ENCODE data around the gene OCSTAMP. TPM values are rescaled to one million over a fixed set of nuclear protein-coding genes. Genes with fewer than 3 reads are reported as not detected.

Gene OCSTAMP
- total and polyA plus RNA-seq, 7 experiments from 2014 or later = not detected

DNA sequence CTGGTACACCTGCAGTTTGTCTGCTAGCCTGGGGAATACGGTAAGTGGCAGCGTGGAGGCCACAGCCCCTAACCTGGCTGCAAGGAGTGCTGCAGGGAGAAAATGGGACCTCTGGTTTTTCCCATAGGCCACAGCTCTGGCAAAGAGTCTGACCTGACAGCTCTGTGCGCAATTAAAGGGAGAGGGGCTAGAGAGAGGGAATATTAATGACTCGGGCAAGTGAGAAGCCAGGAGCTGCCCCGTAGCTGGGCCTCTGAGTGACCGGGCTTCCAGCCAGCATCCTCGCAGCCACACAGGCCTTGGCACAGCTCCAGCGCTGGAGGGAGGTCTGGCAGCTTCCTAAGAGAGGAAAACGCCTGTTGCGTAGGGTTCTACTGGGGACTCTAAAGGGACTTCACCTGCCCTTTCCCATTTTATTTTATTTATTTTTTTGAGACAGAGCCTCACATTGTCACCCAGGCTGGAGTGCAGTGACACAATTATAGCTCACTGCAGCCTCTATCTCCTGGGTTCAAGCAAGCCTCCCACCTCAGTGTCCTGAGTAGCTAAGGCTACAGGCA is 18.2 kb upstream of the OCSTAMP start:
- no peaks in the 10 kb centered on the region for H3K9me3 ChIP-seq (ENCODE audit: control insufficient read depth in 2 of 3, low read length in 3 of 3)
- ATAC-seq (no peak), DNase-seq (no peak)
- H3K27me3 ChIP-seq (ENCODE audit: control insufficient read depth in 2 of 2, insufficient read depth in 2 of 2, low read length in 2 of 2) = no peaks in the 10 kb centered on the region
- ChIA-PET CTCF (no interaction called here), POLR2A (no interaction called here)
- Mint-ChIP-seq H3K27ac (no peak overlapping the region), H3K36me3 (no peaks in the 10 kb centered on the region), H3K27me3 (peaks cover 6 to 33% (median 16%) of the 10 kb centered on the region in 5 donors), H3K4me3 (no peak overlapping the region), H3K4me1 (no peaks in the 10 kb centered on the region), H3K9me3 (peaks cover 0 to 3% (median 0%) of the 10 kb centered on the region in 11 donors)
- no peak overlapping the region for H3K4me3 ChIP-seq (ENCODE audit: low read length)
- intact Hi-C loops (cut with micrococcal nuclease) = no loop called here
- no peak overlapping the region for H3K27ac ChIP-seq (ENCODE audit: low read depth, low read length)
- H3K36me3 ChIP-seq (ENCODE audit: control insufficient read depth in 2 of 3, insufficient read depth in 3 of 3, low read length in 3 of 3) = no peaks in the 10 kb centered on the region
- H3K4me1 ChIP-seq (ENCODE audit: control insufficient read depth in 2 of 2, insufficient read depth in 2 of 2, low read length in 2 of 2) = no peaks in the 10 kb centered on the region

GRCh38 chr20:46566125-46566524 is 15.7 kb upstream of the OCSTAMP start:
- intact Hi-C loops (cut with micrococcal nuclease) = no loop called here
- Histone ChIP-seq H3K27me3 (ENCODE audit: control insufficient read depth in 2 of 2, insufficient read depth in 2 of 2, low read length in 2 of 2) (no peaks in the 10 kb centered on the region), H3K27ac (ENCODE audit: low read depth, low read length) (no peak overlapping the region), H3K36me3 (ENCODE audit: control insufficient read depth in 2 of 3, insufficient read depth in 3 of 3, low read length in 3 of 3) (no peaks in the 10 kb centered on the region), H3K4me3 (ENCODE audit: low read length) (no peak overlapping the region), H3K9me3 (ENCODE audit: control insufficient read depth in 2 of 3, low read length in 3 of 3) (no peaks in the 10 kb centered on the region), H3K4me1 (ENCODE audit: control insufficient read depth in 2 of 2, insufficient read depth in 2 of 2, low read length in 2 of 2) (peaks cover 3 to 7% of the 10 kb centered on the region in 2 donors)
- no peaks in the 10 kb centered on the region for H3K36me3 Mint-ChIP-seq
- ATAC-seq = no peak
- H3K27me3 Mint-ChIP-seq = peaks cover 5 to 18% (median 12%) of the 10 kb centered on the region in 5 donors
- no peak overlapping the region for H3K4me3 Mint-ChIP-seq
- H3K4me1 Mint-ChIP-seq = peaks cover 0 to under 1% (median 0%) of the 10 kb centered on the region in 7 donors
- H3K9me3 Mint-ChIP-seq = no peaks in the 10 kb centered on the region
- no peak for DNase-seq
- ChIA-PET POLR2A (no interaction called here), CTCF (no interaction called here)
- H3K27ac Mint-ChIP-seq = no peak overlapping the region

- no peak overlapping the region for H3K27ac Mint-ChIP-seq
- ChIA-PET POLR2A (no interaction called here), CTCF (no interaction called here)
- H3K27me3 Mint-ChIP-seq = peaks cover 5 to 18% (median 6%) of the 10 kb centered on the region in 5 donors
- Histone ChIP-seq H3K27me3 (ENCODE audit: control insufficient read depth in 2 of 2, insufficient read depth in 2 of 2, low read length in 2 of 2) (no peaks in the 10 kb centered on the region), H3K4me1 (ENCODE audit: control insufficient read depth in 2 of 2, insufficient read depth in 2 of 2, low read length in 2 of 2) (peaks cover 3 to 7% of the 10 kb centered on the region in 2 donors), H3K27ac (ENCODE audit: low read depth, low read length) (no peak overlapping the region), H3K9me3 (ENCODE audit: control insufficient read depth in 2 of 3, low read length in 3 of 3) (no peaks in the 10 kb centered on the region), H3K4me3 (ENCODE audit: low read length) (no peak overlapping the region), H3K36me3 (ENCODE audit: control insufficient read depth in 2 of 3, insufficient read depth in 3 of 3, low read length in 3 of 3) (no peaks in the 10 kb centered on the region)
- no peak overlapping the region for H3K4me3 Mint-ChIP-seq
- DNase-seq (no peak), ATAC-seq (no peak)
- H3K9me3 Mint-ChIP-seq = no peaks in the 10 kb centered on the region
- intact Hi-C loops (cut with micrococcal nuclease) = no loop called here
- H3K36me3 Mint-ChIP-seq = peaks cover 0 to 3% (median 0%) of the 10 kb centered on the region in 5 donors
- peaks cover 0 to 18% (median 0%) of the 10 kb centered on the region in 7 donors for H3K4me1 Mint-ChIP-seq
These were observed 13.9 kb upstream of the OCSTAMP start for GRCh38 chr20:46564241-46564957.

- intact Hi-C loops (cut with micrococcal nuclease) = loop anchor here in 1 of 2 donors (2.0 kb wide), 1 partner anchor 19 kb away; no protein-coding TSS in a partner anchor
- no peaks in the 10 kb centered on the region for H3K9me3 Mint-ChIP-seq
- H3K27ac Mint-ChIP-seq = no peak overlapping the region
- Histone ChIP-seq H3K36me3 (ENCODE audit: control insufficient read depth in 2 of 3, insufficient read depth in 3 of 3, low read length in 3 of 3) (no peaks in the 10 kb centered on the region), H3K9me3 (ENCODE audit: control insufficient read depth in 2 of 3, low read length in 3 of 3) (no peaks in the 10 kb centered on the region), H3K4me1 (ENCODE audit: control insufficient read depth in 2 of 2, insufficient read depth in 2 of 2, low read length in 2 of 2) (peaks cover 3 to 7% of the 10 kb centered on the region in 2 donors), H3K27me3 (ENCODE audit: control insufficient read depth in 2 of 2, insufficient read depth in 2 of 2, low read length in 2 of 2) (no peaks in the 10 kb centered on the region), H3K4me3 (ENCODE audit: low read length) (no peak overlapping the region), H3K27ac (ENCODE audit: low read depth, low read length) (no peak overlapping the region)
- no peak for DNase-seq
- ATAC-seq = no peak
- ChIA-PET CTCF (no interaction called here), POLR2A (no interaction called here)
- H3K4me1 Mint-ChIP-seq = peaks cover 0 to 20% (median 0%) of the 10 kb centered on the region in 7 donors
- H3K27me3 Mint-ChIP-seq = peaks cover 5 to 18% (median 6%) of the 10 kb centered on the region in 5 donors
- no peak overlapping the region for H3K4me3 Mint-ChIP-seq
- peaks cover 0 to 3% (median 0%) of the 10 kb centered on the region in 5 donors for H3K36me3 Mint-ChIP-seq
These were observed 13.4 kb upstream of the OCSTAMP start for GRCh38 chr20:46563860-46564221.

- ChIA-PET CTCF (no interaction called here), POLR2A (no interaction called here)
- H3K27me3 ChIP-seq (ENCODE audit: control insufficient read depth in 2 of 2, insufficient read depth in 2 of 2, low read length in 2 of 2) = no peaks in the 10 kb centered on the region
- DNase-seq (no peak), ATAC-seq (no peak)
- Mint-ChIP-seq H3K27me3 (peaks cover 5 to 18% (median 6%) of the 10 kb centered on the region in 5 donors), H3K27ac (no peak overlapping the region), H3K9me3 (no peaks in the 10 kb centered on the region), H3K36me3 (peaks cover 0 to 3% (median 0%) of the 10 kb centered on the region in 5 donors), H3K4me3 (no peak overlapping the region), H3K4me1 (peaks cover 0 to 22% (median 0%) of the 10 kb centered on the region in 7 donors)
- H3K27ac ChIP-seq (ENCODE audit: low read depth, low read length) = no peak overlapping the region
- H3K36me3 ChIP-seq (ENCODE audit: control insufficient read depth in 2 of 3, insufficient read depth in 3 of 3, low read length in 3 of 3) = no peaks in the 10 kb centered on the region
- no peak overlapping the region for H3K4me3 ChIP-seq (ENCODE audit: low read length)
- no peaks in the 10 kb centered on the region for H3K9me3 ChIP-seq (ENCODE audit: control insufficient read depth in 2 of 3, low read length in 3 of 3)
- intact Hi-C loops (cut with micrococcal nuclease) = loop anchor here in 1 of 2 donors (2.0 kb wide), 1 partner anchor 19 kb away; no protein-coding TSS in a partner anchor
- H3K4me1 ChIP-seq (ENCODE audit: control insufficient read depth in 2 of 2, insufficient read depth in 2 of 2, low read length in 2 of 2) = peaks cover 3 to 7% of the 10 kb centered on the region in 2 donors
These were observed 12.9 kb upstream of the OCSTAMP start for GRCh38 chr20:46563170-46563859.

GRCh38 chr20:46562373-46563169 is 12.1 kb upstream of the OCSTAMP start:
- H3K36me3 ChIP-seq (ENCODE audit: control insufficient read depth in 2 of 3, insufficient read depth in 3 of 3, low read length in 3 of 3) = no peaks in the 10 kb centered on the region
- H3K4me1 Mint-ChIP-seq = peaks cover 0 to 28% (median 0%) of the 10 kb centered on the region in 7 donors
- H3K27me3 ChIP-seq (ENCODE audit: control insufficient read depth in 2 of 2, insufficient read depth in 2 of 2, low read length in 2 of 2) = no peaks in the 10 kb centered on the region
- ATAC-seq = peak; percentile 95
- H3K4me3 ChIP-seq (ENCODE audit: low read length) = peak overlapping the region; percentile 34
- H3K4me3 Mint-ChIP-seq = no peak overlapping the region
- peaks cover 3 to 15% (median 4%) of the 10 kb centered on the region in 5 donors for H3K27me3 Mint-ChIP-seq
- ChIA-PET POLR2A (no interaction called here), CTCF (no interaction called here)
- intact Hi-C loops (cut with micrococcal nuclease) = loop anchor here (1.0 to 2.0 kb wide), 2 partner anchors 18 to 119 kb away; no protein-coding TSS in a partner anchor
- no peaks in the 10 kb centered on the region for H3K9me3 ChIP-seq (ENCODE audit: control insufficient read depth in 2 of 3, low read length in 3 of 3)
- H3K27ac Mint-ChIP-seq = no peak overlapping the region
- H3K9me3 Mint-ChIP-seq = no peaks in the 10 kb centered on the region
- DNase-seq = peak in 7 of 9 donors; percentile 16 to 66 (median 30)
- peaks cover 0 to 3% (median 0%) of the 10 kb centered on the region in 5 donors for H3K36me3 Mint-ChIP-seq
- peaks cover 3 to 7% of the 10 kb centered on the region in 2 donors for H3K4me1 ChIP-seq (ENCODE audit: control insufficient read depth in 2 of 2, insufficient read depth in 2 of 2, low read length in 2 of 2)
- H3K27ac ChIP-seq (ENCODE audit: low read depth, low read length) = no peak overlapping the region
